Measurements from ENCODE around the gene TSC22D2. TPM values are rescaled to one million over a fixed set of nuclear protein-coding genes. Genes with fewer than 3 reads are reported as not detected.

The TSC22D2 gene
- total RNA-seq, 4 donors from 2014 or later, result 13.2 to 19.5 (median 16.4) TPM

DNA sequence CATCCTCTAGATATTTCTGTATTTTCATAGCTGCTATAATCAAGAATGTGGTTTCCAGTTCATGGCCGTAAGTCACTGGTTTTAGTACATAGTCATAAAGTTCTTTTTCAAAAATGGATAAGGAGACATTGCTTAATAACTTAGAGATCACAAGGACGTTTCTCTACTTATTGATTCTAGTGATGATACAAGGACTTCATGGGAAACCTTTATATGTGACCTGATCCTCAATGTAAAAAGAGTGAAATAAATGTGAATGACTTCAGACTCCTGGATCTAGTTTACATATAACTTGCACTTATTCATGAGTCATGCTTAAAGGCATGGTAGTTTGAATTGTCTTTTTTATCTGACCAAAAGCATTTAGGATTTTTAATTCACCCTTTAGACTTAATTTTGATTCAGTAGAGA is 35.2 kb downstream of the TSC22D2 start:
- Histone ChIP-seq H3K27me3 (no peaks in the 10 kb centered on the region), H3K4me1 (peaks cover 12% of the 10 kb centered on the region), H3K27ac (no peak overlapping the region), H3K36me3 (no peaks in the 10 kb centered on the region), H3K4me3 (no peak overlapping the region), H3K9me3 (no peaks in the 10 kb centered on the region)
- TF ChIP-seq EP300 (IDR thresholded peaks at IDR 0.05), result no peak
- no peak for TF ChIP-seq POLR2AphosphoS5 (IDR thresholded peaks at IDR 0.05)
- TF ChIP-seq, protein P1, sequence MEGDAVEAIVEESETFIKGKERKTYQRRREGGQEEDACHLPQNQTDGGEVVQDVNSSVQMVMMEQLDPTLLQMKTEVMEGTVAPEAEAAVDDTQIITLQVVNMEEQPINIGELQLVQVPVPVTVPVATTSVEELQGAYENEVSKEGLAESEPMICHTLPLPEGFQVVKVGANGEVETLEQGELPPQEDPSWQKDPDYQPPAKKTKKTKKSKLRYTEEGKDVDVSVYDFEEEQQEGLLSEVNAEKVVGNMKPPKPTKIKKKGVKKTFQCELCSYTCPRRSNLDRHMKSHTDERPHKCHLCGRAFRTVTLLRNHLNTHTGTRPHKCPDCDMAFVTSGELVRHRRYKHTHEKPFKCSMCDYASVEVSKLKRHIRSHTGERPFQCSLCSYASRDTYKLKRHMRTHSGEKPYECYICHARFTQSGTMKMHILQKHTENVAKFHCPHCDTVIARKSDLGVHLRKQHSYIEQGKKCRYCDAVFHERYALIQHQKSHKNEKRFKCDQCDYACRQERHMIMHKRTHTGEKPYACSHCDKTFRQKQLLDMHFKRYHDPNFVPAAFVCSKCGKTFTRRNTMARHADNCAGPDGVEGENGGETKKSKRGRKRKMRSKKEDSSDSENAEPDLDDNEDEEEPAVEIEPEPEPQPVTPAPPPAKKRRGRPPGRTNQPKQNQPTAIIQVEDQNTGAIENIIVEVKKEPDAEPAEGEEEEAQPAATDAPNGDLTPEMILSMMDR (IDR thresholded peaks at IDR 0.05), result no peak
- no peak for TF ChIP-seq POLR2A (IDR thresholded peaks at IDR 0.05)
- DNase-seq (ENCODE audit: low spot score in 2 of 2), result no peak
- WGBS, result 89% methylated on average over 2 of the region's 2 CpGs

DNA sequence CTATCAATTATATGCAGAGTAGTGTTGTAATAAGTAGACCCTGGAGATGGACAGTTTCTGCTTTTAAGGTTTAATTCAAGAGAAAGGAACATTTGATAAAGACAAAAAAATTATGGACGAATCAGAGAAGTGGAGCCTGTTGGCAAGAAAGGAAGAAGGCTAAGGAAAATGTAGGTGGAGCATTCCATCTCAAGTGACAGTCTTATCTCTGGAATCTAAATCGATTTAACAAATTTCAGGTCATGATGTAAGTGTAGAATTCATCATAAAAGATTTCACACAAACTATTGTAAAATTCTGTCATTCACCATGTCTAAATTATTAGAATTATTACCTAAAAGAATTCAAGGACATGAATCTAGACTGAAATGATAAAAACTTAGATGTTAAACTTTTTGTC is 36.3 kb downstream of the TSC22D2 start:
- no peak overlapping the region for H3K27ac ChIP-seq
- no peaks in the 10 kb centered on the region for H3K27me3 ChIP-seq
- H3K4me3 ChIP-seq, result no peak overlapping the region
- no peaks in the 10 kb centered on the region for H3K36me3 ChIP-seq
- H3K9me3 ChIP-seq, result no peaks in the 10 kb centered on the region
- no peak for DNase-seq (ENCODE audit: low spot score in 2 of 2)
- TF ChIP-seq POLR2AphosphoS5 (IDR thresholded peaks at IDR 0.05) (no peak), EP300 (IDR thresholded peaks at IDR 0.05) (no peak), POLR2A (IDR thresholded peaks at IDR 0.05) (no peak)
- TF ChIP-seq, protein P1 (IDR thresholded peaks at IDR 0.05), result no peak
- 64% methylated on average over 2 of the region's 2 CpGs for WGBS
- H3K4me1 ChIP-seq, result peaks cover 20% of the 10 kb centered on the region

DNA sequence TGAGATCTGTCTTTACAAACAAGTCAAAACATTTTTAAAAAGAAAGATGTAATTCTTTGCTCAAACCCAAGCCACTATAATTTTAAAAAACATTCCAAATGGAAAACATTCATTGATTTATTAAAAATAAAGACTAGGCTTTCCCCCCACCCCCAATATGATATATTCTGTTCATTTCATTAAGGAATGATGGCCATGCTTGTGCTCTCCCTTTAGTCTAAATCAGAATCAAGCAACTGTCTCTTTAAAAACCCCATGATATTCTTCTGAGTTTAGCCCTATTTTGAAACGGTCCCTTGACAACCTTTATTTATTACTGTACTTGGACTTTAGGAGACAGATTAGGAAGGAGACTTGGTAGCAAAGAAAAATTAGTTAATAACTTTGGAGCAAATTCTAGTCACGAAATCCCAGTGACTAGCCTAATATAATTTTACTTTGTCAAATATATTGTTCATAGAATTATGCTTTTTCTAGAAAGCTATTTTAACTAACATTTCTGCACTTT is 38.4 kb downstream of the TSC22D2 start:
- H3K27ac ChIP-seq, result no peak overlapping the region
- H3K9me3 ChIP-seq, result no peaks in the 10 kb centered on the region
- no peak for DNase-seq (ENCODE audit: low spot score in 2 of 2)
- no peaks in the 10 kb centered on the region for H3K36me3 ChIP-seq
- WGBS, result 66% methylated on average over 2 of the region's 2 CpGs
- H3K27me3 ChIP-seq, result no peaks in the 10 kb centered on the region
- H3K4me3 ChIP-seq, result no peak overlapping the region
- TF ChIP-seq POLR2A (IDR thresholded peaks at IDR 0.05) (no peak), POLR2AphosphoS5 (IDR thresholded peaks at IDR 0.05) (no peak), EP300 (IDR thresholded peaks at IDR 0.05) (no peak)
- TF ChIP-seq, protein P1 (IDR thresholded peaks at IDR 0.05), result no peak
- peaks cover 25% of the 10 kb centered on the region for H3K4me1 ChIP-seq

DNA sequence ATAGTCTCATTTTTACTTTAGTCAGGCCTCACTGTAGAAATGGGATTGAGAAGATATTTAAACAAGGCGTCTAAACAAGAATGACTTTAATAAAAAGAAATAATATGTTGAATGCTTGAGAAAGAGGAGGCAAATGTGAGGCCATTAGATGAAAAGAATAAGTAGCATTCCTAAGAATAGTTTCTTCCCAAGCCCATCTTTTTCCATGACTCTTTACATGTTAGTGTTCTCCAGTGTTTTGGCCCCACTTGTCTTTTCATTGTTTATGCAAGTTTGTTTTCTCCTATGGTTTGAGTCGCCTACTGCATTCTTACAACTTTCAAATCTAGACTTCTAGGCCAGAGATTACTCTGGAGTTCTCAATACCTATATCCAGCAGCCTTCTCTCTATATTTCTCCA is 39.0 kb downstream of the TSC22D2 start:
- no peaks in the 10 kb centered on the region for H3K27me3 ChIP-seq
- 94% methylated on average over 2 of the region's 2 CpGs for WGBS
- H3K36me3 ChIP-seq, result no peaks in the 10 kb centered on the region
- no peak for TF ChIP-seq EP300 (IDR thresholded peaks at IDR 0.05)
- H3K27ac ChIP-seq, result no peak overlapping the region
- H3K9me3 ChIP-seq, result no peaks in the 10 kb centered on the region
- peaks cover 27% of the 10 kb centered on the region for H3K4me1 ChIP-seq
- no peak overlapping the region for H3K4me3 ChIP-seq
- no peak for DNase-seq (ENCODE audit: low spot score in 2 of 2)

DNA sequence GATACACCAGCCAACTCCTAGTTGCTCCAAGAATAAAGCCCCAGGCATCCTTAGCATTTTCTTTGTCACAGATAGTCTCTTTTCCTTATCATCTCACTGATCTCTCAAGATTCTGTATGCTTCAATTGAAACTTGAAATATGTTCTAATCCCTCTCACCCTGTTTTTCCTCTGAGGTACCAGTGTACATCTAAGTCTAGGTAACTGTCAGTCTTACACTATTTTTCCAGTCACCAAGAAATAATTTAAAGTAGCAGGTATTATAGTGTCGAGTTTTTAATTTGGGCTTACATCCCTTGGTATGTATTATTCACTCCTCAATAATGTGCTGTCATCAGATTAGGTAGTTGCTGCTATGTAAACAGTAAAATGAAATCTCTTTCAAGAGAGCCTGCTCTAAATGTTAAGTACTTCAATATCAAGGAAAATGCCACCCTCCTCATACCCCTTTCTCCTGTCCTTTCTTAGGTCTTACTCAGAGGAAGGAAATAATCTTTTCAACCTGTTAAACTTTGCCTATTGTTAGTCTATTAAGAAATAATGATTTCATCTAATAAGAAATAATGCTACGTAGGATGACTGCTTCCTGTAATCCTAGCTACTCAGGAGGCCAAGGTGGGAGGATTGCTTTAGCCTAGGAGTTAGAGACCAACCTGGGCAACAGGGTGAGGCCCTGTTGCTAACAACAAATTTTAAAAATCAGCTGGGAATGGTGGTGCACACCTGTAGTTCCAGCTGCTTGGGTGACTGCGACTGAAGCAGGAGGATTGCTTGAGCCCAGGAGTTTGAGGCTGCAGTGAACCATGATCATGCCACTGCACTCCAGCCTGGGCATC is 39.8 kb downstream of the TSC22D2 start:
- TF ChIP-seq POLR2A (IDR thresholded peaks at IDR 0.05) (no peak), POLR2AphosphoS5 (IDR thresholded peaks at IDR 0.05) (no peak), EP300 (IDR thresholded peaks at IDR 0.05) (no peak)
- TF ChIP-seq, protein P1 (IDR thresholded peaks at IDR 0.05), result no peak
- 74% methylated on average over 3 of the region's 3 CpGs for whole genome bisulfite sequencing
- Histone ChIP-seq H3K9me3 (no peaks in the 10 kb centered on the region), H3K27me3 (no peaks in the 10 kb centered on the region), H3K27ac (no peak overlapping the region), H3K4me3 (no peak overlapping the region), H3K4me1 (peaks cover 27% of the 10 kb centered on the region), H3K36me3 (no peaks in the 10 kb centered on the region)
- DNase-seq (ENCODE audit: low spot score in 2 of 2), result no peak
